ENCODE measurements around the gene WDR75. TPM values are rescaled to one million over a fixed set of nuclear protein-coding genes. Genes with fewer than 3 reads are reported as not detected.

Gene WDR75
- total and polyA plus RNA-seq, 4 experiments from 2014 or later: 12.3 to 61.4 (median 42.1) TPM

DNA sequence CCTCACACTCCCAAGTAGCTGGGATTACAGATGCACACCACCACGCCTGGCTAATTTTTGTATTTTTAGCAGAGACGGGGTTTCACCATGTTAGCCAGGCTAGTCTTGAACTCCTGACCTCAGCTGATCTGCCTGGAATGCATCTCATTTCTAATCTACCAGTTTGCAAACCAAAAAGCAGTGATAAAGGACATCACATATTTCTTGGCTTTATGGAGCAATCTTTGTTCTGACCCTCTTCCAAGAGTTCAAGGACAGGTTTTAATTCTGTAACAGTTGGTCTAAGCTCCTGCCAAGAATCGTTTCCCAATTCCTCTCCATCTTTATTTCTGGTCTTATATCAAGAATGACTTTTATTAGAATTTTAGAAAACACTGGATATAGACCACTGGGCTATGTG, 71.6 kb downstream of the WDR75 start:
- Mint-ChIP-seq H3K4me3 (no peak overlapping the region), H3K9me3 (peaks cover 4 to 19% (median 7%) of the 10 kb centered on the region in 8 donors), H3K27me3 (peaks cover 0 to 7% of the 10 kb centered on the region in 2 donors), H3K4me1 (no peaks in the 10 kb centered on the region), H3K36me3 (no peaks in the 10 kb centered on the region), H3K27ac (no peak overlapping the region)
- Histone ChIP-seq H3K27me3 (ENCODE audit: insufficient read depth, low read length) (no peaks in the 10 kb centered on the region), H3K27ac (ENCODE audit: low read depth, low read length) (no peak overlapping the region), H3K4me1 (ENCODE audit: insufficient read depth, low read length) (no peaks in the 10 kb centered on the region), H3K9me3 (ENCODE audit: control insufficient read depth in 1 of 2, low read length in 2 of 2) (no peaks in the 10 kb centered on the region), H3K36me3 (ENCODE audit: insufficient read depth, low read length) (no peaks in the 10 kb centered on the region), H3K4me3 (ENCODE audit: low read length in 2 of 2) (no peak overlapping the region)
- POLR2A ChIA-PET (ENCODE audit: partially characterized antibody): no interaction called here
- intact Hi-C loops (cut with micrococcal nuclease): no loop called here
- no peak for DNase-seq
- CTCF ChIA-PET (ENCODE audit: partially characterized antibody): no interaction called here

DNA sequence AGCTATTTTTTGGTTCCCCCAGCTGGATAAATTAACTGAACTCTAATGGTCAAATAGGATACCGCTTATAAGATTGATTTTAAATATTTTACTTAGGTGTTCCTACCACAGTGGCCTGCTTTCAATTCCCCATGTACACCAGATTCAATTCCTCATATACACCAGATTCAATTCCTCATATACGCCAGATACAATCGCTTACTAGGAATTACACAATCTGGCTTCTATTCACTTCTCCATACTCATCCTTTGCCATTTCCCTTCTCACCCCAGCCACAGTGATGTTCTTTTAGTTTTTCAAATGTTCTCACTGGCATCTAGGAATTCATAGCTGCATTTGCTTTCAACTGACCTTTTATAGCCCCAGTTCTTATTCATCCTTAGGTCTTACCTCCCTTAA, 72.8 kb downstream of the WDR75 start:
- no peaks in the 10 kb centered on the region for H3K4me1 Mint-ChIP-seq
- no peak overlapping the region for H3K4me3 ChIP-seq (ENCODE audit: low read length in 2 of 2)
- no peak overlapping the region for H3K27ac Mint-ChIP-seq
- no peaks in the 10 kb centered on the region for H3K36me3 Mint-ChIP-seq
- H3K4me1 ChIP-seq (ENCODE audit: insufficient read depth, low read length): no peaks in the 10 kb centered on the region
- H3K27me3 Mint-ChIP-seq: peaks cover 0 to 7% of the 10 kb centered on the region in 2 donors
- H3K9me3 ChIP-seq (ENCODE audit: control insufficient read depth in 1 of 2, low read length in 2 of 2): no peaks in the 10 kb centered on the region
- H3K9me3 Mint-ChIP-seq: peaks cover 0 to 9% (median 4%) of the 10 kb centered on the region in 8 donors
- H3K27ac ChIP-seq (ENCODE audit: low read depth, low read length): no peak overlapping the region
- no peak for DNase-seq
- H3K4me3 Mint-ChIP-seq: no peak overlapping the region
- ChIA-PET CTCF (ENCODE audit: partially characterized antibody) (no interaction called here), POLR2A (ENCODE audit: partially characterized antibody) (no interaction called here)
- intact Hi-C loops (cut with micrococcal nuclease): no loop called here
- no peaks in the 10 kb centered on the region for H3K36me3 ChIP-seq (ENCODE audit: insufficient read depth, low read length)
- no peaks in the 10 kb centered on the region for H3K27me3 ChIP-seq (ENCODE audit: insufficient read depth, low read length)

DNA sequence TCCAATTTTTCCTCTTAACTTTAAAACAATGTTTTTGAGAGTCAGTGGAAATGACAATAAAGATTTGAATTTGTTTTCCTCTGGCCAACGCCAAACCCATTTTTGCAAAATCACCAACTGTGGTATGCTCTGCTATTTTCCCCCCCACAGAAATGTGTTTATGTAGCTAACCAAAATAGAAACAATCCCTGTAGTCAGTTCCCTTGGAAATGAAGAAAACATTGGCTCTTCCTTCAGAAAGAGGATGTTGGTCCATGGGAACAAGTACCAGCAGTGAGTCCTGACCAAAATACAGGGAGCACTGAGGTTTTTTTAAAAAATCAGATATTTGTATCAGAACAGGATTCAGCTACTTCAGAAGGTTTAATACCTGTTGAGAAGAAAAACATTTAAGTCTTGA, 74.0 kb downstream of the WDR75 start:
- H3K4me1 Mint-ChIP-seq: no peaks in the 10 kb centered on the region
- intact Hi-C loops (cut with micrococcal nuclease): no loop called here
- DNase-seq: no peak
- POLR2A ChIA-PET (ENCODE audit: partially characterized antibody): no interaction called here
- CTCF ChIA-PET (ENCODE audit: partially characterized antibody): no interaction called here
- H3K27ac Mint-ChIP-seq: no peak overlapping the region
- Histone ChIP-seq H3K36me3 (ENCODE audit: insufficient read depth, low read length) (no peaks in the 10 kb centered on the region), H3K4me3 (ENCODE audit: low read length in 2 of 2) (no peak overlapping the region), H3K27me3 (ENCODE audit: insufficient read depth, low read length) (no peaks in the 10 kb centered on the region), H3K4me1 (ENCODE audit: insufficient read depth, low read length) (no peaks in the 10 kb centered on the region), H3K9me3 (ENCODE audit: control insufficient read depth in 1 of 2, low read length in 2 of 2) (no peaks in the 10 kb centered on the region), H3K27ac (ENCODE audit: low read depth, low read length) (no peak overlapping the region)
- no peaks in the 10 kb centered on the region for H3K36me3 Mint-ChIP-seq
- peaks cover 0 to 6% (median 1%) of the 10 kb centered on the region in 8 donors for H3K9me3 Mint-ChIP-seq
- H3K4me3 Mint-ChIP-seq: no peak overlapping the region
- H3K27me3 Mint-ChIP-seq: peaks cover 0 to 7% of the 10 kb centered on the region in 2 donors

DNA sequence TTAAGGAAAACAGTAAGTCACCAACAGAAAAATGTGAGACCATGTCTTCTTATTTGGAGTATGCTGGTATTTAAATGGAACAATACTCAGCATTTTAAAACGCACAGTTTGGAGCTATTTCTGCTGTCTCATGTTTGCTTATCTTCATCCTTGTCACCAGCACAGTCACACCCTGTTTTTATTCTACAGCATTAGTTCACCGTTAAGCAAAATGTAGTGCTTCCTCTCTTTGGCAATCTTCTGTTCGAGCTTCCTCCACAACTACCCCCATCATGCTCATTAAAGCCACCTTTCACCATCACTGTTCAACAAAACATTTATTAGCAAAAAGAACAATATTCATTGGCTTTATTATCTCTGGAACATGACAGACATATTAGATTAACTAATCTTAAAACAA, 75.3 kb downstream of the WDR75 start:
- ChIA-PET CTCF (ENCODE audit: partially characterized antibody) (no interaction called here), POLR2A (ENCODE audit: partially characterized antibody) (no interaction called here)
- no peak overlapping the region for H3K4me3 ChIP-seq (ENCODE audit: low read length in 2 of 2)
- no peak for DNase-seq
- no peaks in the 10 kb centered on the region for H3K4me1 ChIP-seq (ENCODE audit: insufficient read depth, low read length)
- H3K27me3 Mint-ChIP-seq: peaks cover 0 to 6% of the 10 kb centered on the region in 2 donors
- H3K9me3 Mint-ChIP-seq: peaks cover 0 to 6% (median 1%) of the 10 kb centered on the region in 8 donors
- H3K36me3 Mint-ChIP-seq: no peaks in the 10 kb centered on the region
- H3K27ac ChIP-seq (ENCODE audit: low read depth, low read length): no peak overlapping the region
- H3K27me3 ChIP-seq (ENCODE audit: insufficient read depth, low read length): no peaks in the 10 kb centered on the region
- H3K36me3 ChIP-seq (ENCODE audit: insufficient read depth, low read length): no peaks in the 10 kb centered on the region
- no peaks in the 10 kb centered on the region for H3K4me1 Mint-ChIP-seq
- no peak overlapping the region for H3K27ac Mint-ChIP-seq
- intact Hi-C loops (cut with micrococcal nuclease): no loop called here
- H3K4me3 Mint-ChIP-seq: no peak overlapping the region
- no peaks in the 10 kb centered on the region for H3K9me3 ChIP-seq (ENCODE audit: control insufficient read depth in 1 of 2, low read length in 2 of 2)

DNA sequence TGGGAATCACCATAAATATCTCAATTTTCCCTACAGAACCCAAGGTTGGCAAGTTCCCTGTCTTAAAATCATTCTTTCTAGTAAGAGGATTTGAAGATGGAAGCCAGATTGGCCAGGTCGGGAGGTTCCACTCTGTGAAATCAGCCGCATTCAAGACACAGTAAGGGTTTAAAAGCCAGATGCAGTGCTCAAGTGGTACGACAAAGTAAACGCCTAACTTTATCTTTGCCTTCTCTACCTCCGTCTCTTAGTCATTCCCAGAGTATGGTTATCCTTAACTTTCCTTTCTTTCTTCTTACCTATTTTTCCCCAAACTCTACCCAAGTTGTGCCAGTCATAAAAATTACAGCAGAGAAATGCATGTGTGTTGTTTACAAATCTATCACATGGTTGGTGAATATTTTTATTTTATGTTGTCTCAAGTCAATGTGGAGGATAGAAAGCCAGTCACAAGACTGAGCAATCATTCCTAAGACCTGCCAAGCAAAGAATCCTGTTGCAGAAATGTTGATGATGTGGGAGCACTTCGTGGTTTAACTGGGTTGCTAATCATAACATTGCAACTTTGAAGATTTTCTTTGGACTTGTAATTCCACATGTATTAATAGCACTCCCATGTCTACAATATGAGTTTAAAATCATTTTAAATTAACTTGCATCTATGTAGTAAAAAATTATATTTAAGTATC, 76.7 kb downstream of the WDR75 start:
- no peak overlapping the region for H3K27ac ChIP-seq (ENCODE audit: low read depth, low read length)
- H3K36me3 Mint-ChIP-seq: no peaks in the 10 kb centered on the region
- no peak overlapping the region for H3K4me3 Mint-ChIP-seq
- H3K36me3 ChIP-seq (ENCODE audit: insufficient read depth, low read length): no peaks in the 10 kb centered on the region
- H3K27me3 ChIP-seq (ENCODE audit: insufficient read depth, low read length): no peaks in the 10 kb centered on the region
- intact Hi-C loops (cut with micrococcal nuclease): no loop called here
- no peak for DNase-seq
- H3K9me3 ChIP-seq (ENCODE audit: control insufficient read depth in 1 of 2, low read length in 2 of 2): no peaks in the 10 kb centered on the region
- no peak overlapping the region for H3K27ac Mint-ChIP-seq
- no peak overlapping the region for H3K4me3 ChIP-seq (ENCODE audit: low read length in 2 of 2)
- peaks cover 0 to 5% of the 10 kb centered on the region in 2 donors for H3K27me3 Mint-ChIP-seq
- no peaks in the 10 kb centered on the region for H3K4me1 ChIP-seq (ENCODE audit: insufficient read depth, low read length)
- CTCF ChIA-PET (ENCODE audit: partially characterized antibody): no interaction called here
- peaks cover 0 to 6% (median 1%) of the 10 kb centered on the region in 8 donors for H3K9me3 Mint-ChIP-seq
- POLR2A ChIA-PET (ENCODE audit: partially characterized antibody): no interaction called here
- no peaks in the 10 kb centered on the region for H3K4me1 Mint-ChIP-seq

DNA sequence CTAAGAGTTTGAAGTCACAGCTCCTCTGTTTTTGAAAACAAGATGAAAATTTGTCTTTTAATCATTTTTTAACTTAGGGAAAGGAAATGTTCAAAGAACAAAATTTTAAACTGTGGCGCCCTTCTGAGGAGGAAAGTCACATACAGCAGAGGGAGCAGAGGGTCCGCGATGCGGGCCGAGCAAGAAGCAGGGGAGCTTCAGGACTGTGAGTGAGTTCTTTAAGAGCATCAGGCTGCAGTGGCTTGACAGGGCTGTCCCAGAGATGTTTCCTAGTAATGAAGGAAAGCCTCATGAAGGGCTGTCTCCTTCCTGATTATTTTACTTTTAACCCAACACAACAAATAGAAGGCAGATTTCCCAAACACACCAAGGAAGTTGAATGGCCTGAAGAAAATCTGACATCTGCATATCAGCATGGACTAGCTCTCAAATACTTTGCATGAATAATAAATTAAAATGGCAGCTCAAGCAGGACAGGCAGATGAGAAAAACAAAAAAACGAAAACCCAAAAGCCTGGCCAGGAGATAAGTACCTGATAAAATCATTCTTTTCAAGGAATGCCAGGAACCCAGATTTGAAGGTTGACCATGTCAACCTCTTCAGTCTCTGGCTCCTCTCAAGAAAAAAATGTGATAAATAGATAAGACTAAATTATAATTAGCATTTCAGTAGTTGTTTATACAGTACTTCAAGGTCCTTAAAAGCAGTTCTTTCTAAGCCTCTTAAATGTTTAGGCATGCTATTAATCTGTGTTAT, 78.5 kb downstream of the WDR75 start:
- no peaks in the 10 kb centered on the region for H3K4me1 Mint-ChIP-seq
- intact Hi-C loops (cut with micrococcal nuclease): no loop called here
- no peaks in the 10 kb centered on the region for H3K4me1 ChIP-seq (ENCODE audit: insufficient read depth, low read length)
- no peaks in the 10 kb centered on the region for H3K36me3 Mint-ChIP-seq
- H3K4me3 Mint-ChIP-seq: no peak overlapping the region
- CTCF ChIA-PET (ENCODE audit: partially characterized antibody): no interaction called here
- no peak overlapping the region for H3K27ac Mint-ChIP-seq
- H3K9me3 ChIP-seq (ENCODE audit: control insufficient read depth in 1 of 2, low read length in 2 of 2): no peaks in the 10 kb centered on the region
- no peaks in the 10 kb centered on the region for H3K36me3 ChIP-seq (ENCODE audit: insufficient read depth, low read length)
- no peaks in the 10 kb centered on the region for H3K27me3 ChIP-seq (ENCODE audit: insufficient read depth, low read length)
- POLR2A ChIA-PET (ENCODE audit: partially characterized antibody): no interaction called here
- H3K27ac ChIP-seq (ENCODE audit: low read depth, low read length): no peak overlapping the region
- DNase-seq: no peak
- no peak overlapping the region for H3K4me3 ChIP-seq (ENCODE audit: low read length in 2 of 2)
- H3K9me3 Mint-ChIP-seq: peaks cover 0 to 6% (median 1%) of the 10 kb centered on the region in 8 donors
- peaks cover 0 to 3% of the 10 kb centered on the region in 2 donors for H3K27me3 Mint-ChIP-seq

DNA sequence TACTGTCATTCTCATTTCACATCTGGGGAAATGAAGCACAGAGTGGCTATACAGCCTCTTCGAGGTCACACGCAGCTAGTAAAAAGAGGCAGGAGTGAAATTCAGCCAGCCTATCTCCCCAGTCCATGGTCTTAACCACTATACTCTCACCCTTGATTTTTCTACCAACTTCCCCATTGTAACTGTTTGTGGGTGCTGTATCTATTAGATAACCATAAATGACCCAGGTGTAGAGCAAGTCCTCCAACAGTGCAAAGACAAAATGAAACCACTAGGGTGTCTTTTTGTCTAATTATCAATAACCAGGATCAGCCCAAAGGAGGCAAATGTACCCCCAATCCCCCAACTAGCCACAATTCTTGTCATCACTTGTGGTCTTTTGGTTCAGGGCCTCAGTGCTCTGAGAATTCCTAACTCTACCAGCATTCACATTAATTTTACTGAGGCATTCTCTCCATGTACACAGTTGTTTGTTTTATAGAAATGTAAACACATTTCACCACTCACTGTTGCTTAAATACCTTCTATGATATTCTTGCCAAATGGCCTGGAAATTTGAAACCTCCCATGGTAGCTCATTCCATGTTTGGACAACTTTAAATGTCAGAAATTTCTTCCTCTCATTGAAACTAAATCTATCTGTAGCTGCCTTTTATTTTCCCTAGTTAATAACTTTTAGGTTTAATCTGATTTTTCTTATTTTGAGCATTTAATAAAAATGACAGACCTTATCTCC, 80.6 kb downstream of the WDR75 start:
- Histone ChIP-seq H3K9me3 (ENCODE audit: control insufficient read depth in 1 of 2, low read length in 2 of 2) (no peaks in the 10 kb centered on the region), H3K27ac (ENCODE audit: low read depth, low read length) (no peak overlapping the region), H3K27me3 (ENCODE audit: insufficient read depth, low read length) (no peaks in the 10 kb centered on the region), H3K36me3 (ENCODE audit: insufficient read depth, low read length) (no peaks in the 10 kb centered on the region), H3K4me1 (ENCODE audit: insufficient read depth, low read length) (no peaks in the 10 kb centered on the region), H3K4me3 (ENCODE audit: low read length in 2 of 2) (no peak overlapping the region)
- CTCF ChIA-PET (ENCODE audit: partially characterized antibody): no interaction called here
- Mint-ChIP-seq H3K4me3 (no peak overlapping the region), H3K9me3 (peaks cover 0 to 6% (median 1%) of the 10 kb centered on the region in 8 donors), H3K36me3 (no peaks in the 10 kb centered on the region), H3K4me1 (peaks cover 0 to 2% (median 0%) of the 10 kb centered on the region in 4 donors), H3K27ac (no peak overlapping the region), H3K27me3 (peaks cover 0 to 3% of the 10 kb centered on the region in 2 donors)
- POLR2A ChIA-PET (ENCODE audit: partially characterized antibody): no interaction called here
- DNase-seq: no peak
- intact Hi-C loops (cut with micrococcal nuclease): no loop called here
